GM06990 (cell line): Measurements from ENCODE around the gene SERPINF2.
"Not testable (repeated sequence)": the region's sequence is repeated elsewhere in the genome, so short reads cannot be mapped to it uniquely, and the experiment has no call there.

Experiments used
- DNase-seq: peaks from one replicate; pipeline ENCODE4 v3.0.0-alpha.2; 2011; ENCODE audit not compliant: insufficient read length; ENCODE audit errors: extremely low read depth
- H3K27me3 ChIP-seq: replicated peaks from 2 replicates; pipeline ENCODE4 v1.6.0; 2011; ENCODE audit warnings: low read length; ENCODE audit not compliant: control insufficient read depth, insufficient read depth
- H3K36me3 ChIP-seq: 2 replicates; pipeline ENCODE4 v1.5.1; 2011; ENCODE audit warnings: low read length; ENCODE audit not compliant: control insufficient read depth, insufficient read depth
- H3K4me3 ChIP-seq: replicated peaks from 2 replicates; pipeline ENCODE4 v1.5.1; 2011; ENCODE audit warnings: low read depth, mild to moderate bottlenecking, control low read depth, low read length
- TF ChIP-seq, protein P1 (sequence below): IDR thresholded peaks from 2 replicates; pipeline ENCODE4 v1.5.1; 2011; ENCODE audit warnings: low read length, control low read depth, mild to moderate bottlenecking, inconsistent platforms; ENCODE audit not compliant: insufficient read depth, poor library complexity, severe bottlenecking

Gene SERPINF2

DNA sequence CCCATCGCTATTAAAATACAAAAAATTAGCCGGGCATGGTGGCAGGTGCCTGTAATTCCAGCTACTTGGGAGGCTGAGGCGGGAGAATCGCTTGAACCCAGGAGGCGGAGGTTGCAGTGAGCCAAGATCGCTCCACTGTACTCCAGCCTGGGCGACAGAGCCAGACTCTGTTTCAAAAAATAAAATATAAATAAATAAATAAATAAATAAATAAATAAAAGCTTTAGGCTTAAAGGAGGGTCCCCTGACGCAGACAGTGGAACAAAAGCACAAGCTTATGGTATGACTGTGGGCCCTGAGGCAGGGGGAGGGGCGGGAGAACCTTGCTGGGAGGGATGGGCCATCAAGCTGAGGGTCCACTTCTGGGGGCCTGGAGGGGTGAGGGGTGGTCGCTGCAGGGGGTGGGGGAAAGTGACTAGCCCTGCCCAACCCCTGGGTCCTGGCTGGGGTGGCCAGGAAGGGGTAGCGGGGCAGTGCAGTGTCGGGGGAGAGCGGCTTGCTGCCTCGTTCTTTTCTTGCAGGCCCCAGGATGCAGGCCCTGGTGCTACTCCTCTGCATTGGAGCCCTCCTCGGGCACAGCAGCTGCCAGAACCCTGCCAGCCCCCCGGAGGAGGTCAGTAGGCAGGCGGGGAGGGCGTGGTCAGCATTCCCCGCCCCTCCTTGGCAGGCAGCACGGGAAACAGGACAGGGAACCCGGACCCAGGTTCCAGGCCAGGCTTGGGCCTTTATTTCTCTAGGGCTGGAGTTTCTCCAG, 23.9 kb downstream of the SERPINF2 start:
- TF ChIP-seq, protein P1, sequence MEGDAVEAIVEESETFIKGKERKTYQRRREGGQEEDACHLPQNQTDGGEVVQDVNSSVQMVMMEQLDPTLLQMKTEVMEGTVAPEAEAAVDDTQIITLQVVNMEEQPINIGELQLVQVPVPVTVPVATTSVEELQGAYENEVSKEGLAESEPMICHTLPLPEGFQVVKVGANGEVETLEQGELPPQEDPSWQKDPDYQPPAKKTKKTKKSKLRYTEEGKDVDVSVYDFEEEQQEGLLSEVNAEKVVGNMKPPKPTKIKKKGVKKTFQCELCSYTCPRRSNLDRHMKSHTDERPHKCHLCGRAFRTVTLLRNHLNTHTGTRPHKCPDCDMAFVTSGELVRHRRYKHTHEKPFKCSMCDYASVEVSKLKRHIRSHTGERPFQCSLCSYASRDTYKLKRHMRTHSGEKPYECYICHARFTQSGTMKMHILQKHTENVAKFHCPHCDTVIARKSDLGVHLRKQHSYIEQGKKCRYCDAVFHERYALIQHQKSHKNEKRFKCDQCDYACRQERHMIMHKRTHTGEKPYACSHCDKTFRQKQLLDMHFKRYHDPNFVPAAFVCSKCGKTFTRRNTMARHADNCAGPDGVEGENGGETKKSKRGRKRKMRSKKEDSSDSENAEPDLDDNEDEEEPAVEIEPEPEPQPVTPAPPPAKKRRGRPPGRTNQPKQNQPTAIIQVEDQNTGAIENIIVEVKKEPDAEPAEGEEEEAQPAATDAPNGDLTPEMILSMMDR, result no peak
- no peak for DNase-seq

DNA sequence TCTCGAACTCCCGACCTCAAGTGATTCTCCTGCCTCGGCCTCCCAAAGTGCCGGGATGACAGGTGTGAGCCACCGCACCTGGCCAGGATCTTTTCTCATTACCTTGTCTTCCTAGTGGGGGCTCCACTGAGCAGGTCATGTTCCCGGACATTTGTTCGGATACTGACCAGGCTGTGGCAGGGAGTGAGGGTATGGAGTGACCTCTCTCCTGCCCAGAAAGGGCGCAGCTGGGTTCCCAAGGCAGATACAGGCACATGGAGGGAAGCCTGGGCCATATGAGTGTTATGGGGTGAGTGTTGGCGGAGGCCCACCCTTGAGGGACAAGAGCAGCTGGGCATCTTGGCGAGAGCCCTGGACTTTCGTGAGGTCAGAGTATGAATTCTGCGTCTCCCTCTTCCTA, 24.7 kb downstream of the SERPINF2 start:
- Histone ChIP-seq H3K27me3 (no peaks in the 10 kb centered on the region), H3K4me3 (no peak overlapping the region), H3K36me3 (no peaks in the 10 kb centered on the region)
- TF ChIP-seq, protein P1, result no peak
- no peak for DNase-seq

More for the DNA sequence above, 23.9 kb downstream of the SERPINF2 start:
- Histone ChIP-seq H3K27me3 (no peaks in the 10 kb centered on the region), H3K36me3 (no peaks in the 10 kb centered on the region), H3K4me3 (no peak overlapping the region)

DNA sequence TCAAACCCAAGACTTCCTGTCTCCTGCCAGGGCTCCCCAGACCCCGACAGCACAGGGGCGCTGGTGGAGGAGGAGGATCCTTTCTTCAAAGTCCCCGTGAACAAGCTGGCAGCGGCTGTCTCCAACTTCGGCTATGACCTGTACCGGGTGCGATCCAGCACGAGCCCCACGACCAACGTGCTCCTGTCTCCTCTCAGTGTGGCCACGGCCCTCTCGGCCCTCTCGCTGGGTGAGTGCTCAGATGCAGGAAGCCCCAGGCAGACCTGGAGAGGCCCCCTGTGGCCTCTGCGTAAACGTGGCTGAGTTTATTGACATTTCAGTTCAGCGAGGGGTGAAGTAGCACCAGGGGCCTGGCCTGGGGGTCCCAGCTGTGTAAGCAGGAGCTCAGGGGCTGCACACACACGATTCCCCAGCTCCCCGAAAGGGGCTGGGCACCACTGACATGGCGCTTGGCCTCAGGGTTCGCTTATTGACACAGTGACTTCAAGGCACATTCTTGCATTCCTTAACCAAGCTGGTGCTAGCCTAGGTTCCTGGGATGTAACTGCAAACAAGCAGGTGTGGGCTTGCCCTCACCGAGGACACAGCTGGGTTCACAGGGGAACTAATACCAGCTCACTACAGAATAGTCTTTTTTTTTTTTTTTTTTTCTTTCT, 27.3 kb downstream of the SERPINF2 start:
- DNase-seq, result no peak

DNA sequence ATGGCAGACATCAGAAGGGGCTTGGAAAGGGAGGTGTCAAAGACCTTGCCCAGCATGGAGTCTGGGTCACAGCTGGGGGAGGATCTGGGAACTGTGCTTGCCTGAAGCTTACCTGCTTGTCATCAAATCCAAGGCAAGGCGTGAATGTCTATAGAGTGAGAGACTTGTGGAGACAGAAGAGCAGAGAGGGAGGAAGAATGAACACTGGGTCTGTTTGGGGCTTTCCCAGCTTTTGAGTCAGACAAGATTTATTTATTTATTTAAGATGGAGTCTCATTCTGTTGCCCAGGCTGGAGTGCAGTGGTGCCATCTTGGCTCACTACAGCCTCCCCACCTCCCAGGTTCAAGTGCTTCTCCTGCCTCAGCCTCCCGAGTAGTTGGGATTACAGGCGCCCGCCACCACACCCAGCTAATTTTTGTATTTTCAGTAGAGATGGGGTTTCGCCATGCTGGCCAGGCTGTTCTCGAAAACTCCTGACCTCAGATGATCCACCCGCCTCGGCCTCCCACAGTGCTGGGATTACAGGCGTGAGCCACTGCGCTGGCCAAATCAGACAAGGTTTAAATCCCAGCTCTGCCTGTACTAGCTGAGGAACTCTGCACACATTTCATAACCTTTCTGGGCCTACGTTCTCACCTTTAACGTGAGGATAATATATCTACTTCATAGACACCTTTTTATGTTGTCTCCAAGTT, 30.5 kb downstream of the SERPINF2 start:
- not testable (repeated sequence) for DNase-seq, H3K36me3 ChIP-seq, H3K4me3 ChIP-seq, H3K27me3 ChIP-seq

More for the DNA sequence above, 27.3 kb downstream of the SERPINF2 start:
- Histone ChIP-seq H3K4me3 (no peak overlapping the region), H3K36me3 (no peaks in the 10 kb centered on the region; the same call in 1 of the 2 replicates), H3K27me3 (no peaks in the 10 kb centered on the region)
- TF ChIP-seq, protein P1, result no peak

DNA sequence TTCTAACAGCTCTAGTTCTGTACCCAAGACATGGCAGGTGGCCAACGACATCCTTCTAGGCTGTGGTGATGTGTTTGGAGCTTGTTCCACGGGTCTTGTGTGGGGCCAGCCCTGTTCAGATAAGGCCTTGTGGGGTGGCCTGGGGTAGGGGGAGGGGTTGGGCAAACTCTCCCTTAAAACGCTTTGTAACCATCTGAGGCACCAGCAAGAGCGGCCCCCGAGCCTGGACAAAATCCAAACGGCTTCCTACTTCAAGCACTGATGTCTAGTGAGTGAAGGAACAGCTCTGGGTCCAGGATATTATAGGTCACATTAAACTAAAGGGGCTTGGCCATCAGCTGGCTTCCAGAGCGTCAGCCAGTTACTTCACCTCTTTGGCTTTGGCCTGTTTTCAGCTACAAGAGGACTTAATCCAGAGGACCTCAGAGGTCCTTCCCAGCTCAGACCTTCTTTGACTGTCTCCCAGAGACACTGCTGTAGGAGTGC, 31.1 kb downstream of the SERPINF2 start:
- Histone ChIP-seq H3K36me3 (no peaks in the 10 kb centered on the region; the same call in 1 of the 2 replicates), H3K4me3 (no peak overlapping the region), H3K27me3 (no peaks in the 10 kb centered on the region)
- TF ChIP-seq, protein P1, result no peak
- DNase-seq, result no peak
